Astrocyte of the hippocampus (primary cell): Measurements from ENCODE around the gene TPST2.

Experiments
- DNase-seq: peaks from one replicate; pipeline ENCODE4 v3.0.0; 2011; ENCODE audit warnings: low read depth, low spot score

TPST2 gene

DNA sequence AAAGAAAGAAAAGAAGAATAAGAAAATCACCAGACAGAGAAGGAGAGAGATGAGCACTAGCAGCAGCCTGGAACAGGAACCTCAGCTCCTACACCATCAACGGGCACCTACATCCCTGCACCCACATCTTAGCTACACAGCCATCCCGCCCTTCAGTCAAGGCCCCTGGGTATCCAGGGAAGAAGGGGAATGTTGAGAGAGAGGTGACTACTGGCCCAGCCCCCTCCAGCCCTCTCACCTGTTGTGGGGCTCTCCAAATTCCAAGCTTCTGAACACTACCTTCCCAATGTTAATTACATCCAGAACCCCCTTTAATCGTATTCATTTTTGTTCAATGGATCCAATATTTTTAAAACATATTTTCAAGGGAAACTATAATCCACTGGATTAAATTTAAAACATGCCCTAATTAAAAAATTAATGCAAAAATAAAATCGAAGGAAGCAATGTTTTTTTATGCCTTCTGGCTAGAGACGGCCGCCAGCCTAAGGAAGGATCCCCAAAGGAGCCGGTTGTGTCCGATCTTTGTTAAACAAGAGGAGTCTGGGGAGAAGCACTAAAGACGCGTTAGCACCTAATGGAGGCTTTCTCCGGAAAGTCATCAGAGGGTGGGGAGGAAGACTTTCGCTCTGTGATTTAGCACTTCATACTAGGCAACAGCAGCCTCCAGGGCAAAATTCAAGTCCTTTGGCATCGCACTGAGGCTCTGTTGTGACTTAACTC is 9.5 kb downstream of the TPST2 start:
- DNase-seq = no peak

GRCh38 chr22:26579331-26579886 is 10.5 kb downstream of the TPST2 start:
- no peak for DNase-seq

GRCh38 chr22:26577081-26577480 is 12.9 kb downstream of the TPST2 start:
- no peak for DNase-seq

DNA sequence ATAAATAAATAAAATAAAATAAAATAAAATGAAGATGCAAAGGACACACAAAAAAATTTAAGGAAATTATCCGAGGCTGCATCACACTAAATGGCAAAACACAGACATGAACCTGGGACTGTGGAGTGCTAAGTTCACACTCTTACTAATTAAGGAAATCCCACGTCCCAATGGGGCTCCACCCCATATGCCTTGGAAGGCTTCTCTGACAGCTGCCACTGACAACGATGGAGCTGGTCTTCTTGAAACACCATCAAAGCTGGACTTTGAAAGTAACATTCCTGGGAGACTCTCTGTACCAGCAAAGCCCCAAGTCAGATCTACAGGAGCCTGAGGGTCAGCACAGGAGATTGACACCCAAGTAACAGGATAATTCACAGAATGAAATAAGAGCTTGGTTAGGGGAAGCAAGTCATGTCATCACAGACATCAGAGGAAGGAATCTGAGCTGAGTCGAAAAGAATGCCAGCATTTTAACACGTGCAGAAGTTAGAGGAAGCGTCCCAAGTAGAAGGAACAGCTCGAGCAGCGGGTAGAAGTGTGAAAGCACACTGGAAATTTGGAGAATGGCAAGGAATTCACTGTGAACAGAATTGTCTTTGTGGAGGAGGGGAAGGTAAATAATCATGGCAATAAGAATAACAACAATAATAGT is 13.8 kb downstream of the TPST2 start:
- DNase-seq = peak; percentile 28

- no peak for DNase-seq
Observed at GRCh38 chr22:26574001-26574723, 15.8 kb downstream of the TPST2 start.

GRCh38 chr22:26573026-26573662 is 16.8 kb downstream of the TPST2 start:
- peak; percentile 57 for DNase-seq

- no peak for DNase-seq
Observed at GRCh38 chr22:26570864-26571525, 18.9 kb downstream of the TPST2 start.

DNA sequence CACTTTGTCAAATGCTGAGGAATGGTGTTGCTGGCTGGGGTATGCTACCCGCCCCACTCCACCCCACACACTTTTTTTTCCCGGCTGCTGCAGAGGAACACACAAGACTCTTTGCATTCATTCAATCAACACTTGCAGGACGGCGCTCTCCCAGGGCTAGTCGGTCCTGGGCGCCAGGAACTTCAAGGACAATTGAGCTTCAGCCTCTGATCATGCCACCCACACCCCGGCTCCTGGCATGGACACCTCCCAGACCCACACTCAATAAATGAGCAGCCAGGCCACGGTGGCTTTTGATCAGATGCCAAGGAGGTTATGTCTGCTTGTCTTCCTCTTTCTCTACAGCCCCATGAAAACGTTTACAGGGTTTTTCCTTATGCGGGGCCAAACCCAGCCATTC is 19.8 kb downstream of the TPST2 start:
- peak; percentile 61 for DNase-seq

GRCh38 chr22:26568207-26568706 is 21.7 kb downstream of the TPST2 start:
- DNase-seq = peak; percentile 75

DNA sequence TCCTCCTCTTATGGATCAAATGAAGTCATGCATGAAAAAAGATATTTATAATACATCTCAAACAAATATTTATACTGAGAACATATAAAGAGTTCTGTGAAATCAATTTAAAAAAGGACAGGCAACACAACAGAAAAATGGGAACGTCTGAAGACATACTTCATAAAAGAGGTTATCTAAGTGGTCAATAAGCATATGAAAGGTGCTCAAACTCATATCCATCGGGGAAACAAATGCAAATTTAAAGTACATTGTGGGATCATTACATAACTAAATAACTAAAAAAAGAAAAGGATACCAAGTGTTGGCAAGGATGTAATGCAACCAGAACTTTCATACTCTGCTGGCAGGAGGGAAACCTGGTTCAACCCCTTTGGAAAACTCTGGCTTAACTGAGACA is 22.3 kb downstream of the TPST2 start:
- DNase-seq = no peak

DNA sequence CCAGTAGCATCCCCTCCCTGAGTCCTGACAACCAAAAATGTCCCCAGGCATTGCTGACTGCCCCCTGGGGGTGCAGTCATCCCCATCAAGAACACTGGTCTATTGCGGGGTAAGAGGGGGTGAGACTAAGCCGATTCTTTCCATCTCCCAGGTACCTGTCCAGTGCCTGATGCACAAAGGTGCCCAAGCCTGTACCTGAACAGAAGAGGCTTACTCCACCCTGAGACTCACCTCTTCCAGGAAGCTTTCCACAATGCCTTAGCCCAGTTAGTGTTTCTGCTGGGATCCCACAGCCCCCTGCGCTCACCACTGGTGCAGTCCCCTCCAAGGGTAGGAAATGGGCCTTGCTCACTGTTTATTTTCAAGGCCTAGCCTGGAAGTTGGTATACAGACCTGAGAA is 22.9 kb downstream of the TPST2 start:
- DNase-seq = no peak

DNA sequence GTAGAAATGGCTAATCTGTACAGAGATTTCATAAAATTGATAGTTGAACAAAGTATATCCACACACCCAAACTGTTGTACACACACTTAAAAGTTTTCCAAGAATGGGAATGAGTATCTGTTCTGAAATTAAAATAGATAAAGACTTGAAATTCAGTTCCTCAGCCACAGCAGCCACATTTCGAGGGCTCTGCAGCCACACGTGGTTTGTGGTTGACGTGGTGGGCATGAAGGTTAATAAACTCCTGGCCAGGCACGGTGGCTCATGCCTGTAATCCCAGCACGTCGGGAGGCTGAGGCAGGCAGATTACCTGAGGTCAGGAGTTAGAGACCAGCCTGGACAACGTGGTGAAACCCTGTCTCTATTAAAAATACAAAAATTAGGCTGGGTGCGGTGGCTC is 24.0 kb downstream of the TPST2 start:
- no peak for DNase-seq

DNA sequence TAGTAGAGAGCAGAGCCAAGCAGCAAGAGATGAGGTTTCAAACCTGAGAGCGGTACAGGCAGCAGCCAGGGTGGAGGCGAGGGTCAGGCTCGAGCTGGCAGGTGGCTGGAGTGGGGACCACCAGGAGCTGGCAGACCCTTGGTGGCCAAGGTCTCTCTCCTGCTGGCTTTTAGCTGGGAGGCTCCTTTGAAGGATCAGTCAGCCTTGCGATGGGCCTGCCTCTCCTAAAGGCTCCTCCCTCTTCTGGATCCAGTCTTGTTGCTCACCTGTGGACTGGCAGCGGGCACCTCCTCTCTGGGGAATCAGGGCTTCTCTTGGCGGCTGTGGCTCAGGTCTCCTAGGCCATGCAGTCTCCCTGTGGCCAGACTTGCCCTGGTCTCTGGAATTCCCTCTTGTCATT is 24.8 kb downstream of the TPST2 start:
- no peak for DNase-seq

DNA sequence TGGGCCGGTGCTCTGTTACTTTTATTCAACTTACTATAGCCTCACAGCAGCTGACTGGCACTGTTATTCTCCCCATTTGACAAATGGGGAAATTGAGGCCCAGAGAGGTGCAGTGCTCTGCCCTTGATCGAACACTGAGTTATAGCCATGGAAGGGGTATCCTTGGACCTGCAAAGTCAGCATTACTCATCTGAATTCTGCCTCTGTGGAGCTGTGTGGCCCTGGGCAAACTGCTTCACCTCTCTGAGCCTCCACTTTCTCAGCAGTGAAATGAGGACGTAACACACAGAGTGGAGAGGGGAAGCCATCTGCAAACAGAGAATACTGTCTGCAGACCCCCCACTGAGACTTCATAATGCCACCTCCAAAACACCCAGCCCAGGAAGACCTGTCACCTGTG is 25.3 kb downstream of the TPST2 start:
- DNase-seq = no peak

DNA sequence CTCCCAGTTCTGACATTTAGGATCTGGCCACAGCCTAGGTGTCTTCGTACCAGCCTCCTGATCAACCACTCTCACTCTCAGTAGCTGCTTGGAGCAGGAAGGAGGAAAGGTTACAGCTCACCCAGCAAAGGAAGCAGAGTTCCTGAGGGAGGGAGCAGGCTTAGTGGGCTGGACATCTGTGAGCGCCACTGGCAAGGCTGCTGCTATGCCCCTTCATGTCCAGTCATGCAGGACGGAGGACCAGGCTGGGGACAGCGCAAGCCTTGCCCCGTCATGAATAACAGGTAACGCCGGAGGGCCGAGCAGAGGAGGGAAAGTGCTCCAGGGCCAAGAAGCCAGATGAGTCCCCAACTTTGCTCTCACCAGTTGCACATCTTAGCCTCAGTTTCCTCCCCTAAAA is 25.8 kb downstream of the TPST2 start:
- no peak for DNase-seq

GRCh38 chr22:26563022-26563421 is 26.9 kb downstream of the TPST2 start:
- no peak for DNase-seq

- DNase-seq = no peak
Observed at GRCh38 chr22:26561756-26562417, 28.0 kb downstream of the TPST2 start.

- no peak for DNase-seq
Observed at GRCh38 chr22:26559961-26560575, 29.9 kb downstream of the TPST2 start.

- DNase-seq = peak; percentile 57
Observed at GRCh38 chr22:26558248-26558895, 31.6 kb downstream of the TPST2 start.

DNA sequence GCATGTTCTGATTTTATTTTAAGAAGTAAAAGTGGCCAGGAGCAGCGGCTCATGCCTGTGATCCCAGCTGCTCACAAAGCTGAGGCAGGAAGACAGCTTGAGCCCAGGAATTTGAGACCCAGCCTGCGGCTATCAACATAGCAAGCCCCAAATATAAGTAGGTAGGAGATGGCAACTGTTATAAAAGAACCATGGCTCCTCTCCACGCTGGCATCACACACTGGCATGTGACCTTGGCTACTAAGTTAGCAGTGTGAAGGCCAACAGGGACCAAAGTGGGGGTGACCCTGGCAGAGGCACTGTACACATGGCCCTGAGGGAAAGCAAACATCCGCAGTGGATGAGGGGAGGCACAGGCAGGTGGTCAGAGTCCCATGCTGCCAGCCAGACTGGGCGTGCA is 33.0 kb downstream of the TPST2 start:
- no peak for DNase-seq
